PC-9 (cell line): ENCODE measurements around the gene RYR3. TPM values are rescaled to one million over a fixed set of nuclear protein-coding genes. Genes with fewer than 3 reads are reported as not detected.

Experiments used
- BruUV-seq: library from RNA; stranded (reverse); fragments of 400-500 nt; replicated peaks from 2 replicates; lab custom pipeline; 2021; lab: Mats Ljungman, UMichigan
- CTCF ChIA-PET: fragments of 300-600 bp; sonication (Branson Sonifier 250); formaldehyde crosslinking; loops from one replicate; lab custom pipeline; 2022; ENCODE audit warnings: antibody characterized with exemption; lab: Charles Lee
- POLR2A ChIA-PET: fragments of 300-600 bp; sonication (Branson Sonifier 250); formaldehyde crosslinking; loops from one replicate; lab custom pipeline; 2022; ENCODE audit warnings: antibody characterized with exemption; ENCODE audit not compliant: unreplicated experiment; lab: Charles Lee
- DNase-seq, 2 experiments: peaks; one replicate each; pipeline versions ENCODE4 v3.0.0 to v3.0.0-alpha.2; 2015 to 2022; ENCODE audit warnings: mixed read lengths in 1 of 2
- H2AFZ ChIP-seq: fragments of 200-600 bp; sonication (generic); 2 replicates; pipeline ENCODE4 v1.8.1; 2017; ENCODE audit warnings: antibody characterized with exemption
- H3F3A ChIP-seq: fragments of 200-600 bp; sonication (generic); 2 replicates; pipeline ENCODE4 v1.8.1; 2017; ENCODE audit warnings: antibody characterized with exemption, mild to moderate bottlenecking, low read depth; ENCODE audit not compliant: insufficient read depth
- H3K27ac ChIP-seq: fragments of 200-600 bp; sonication (generic); 2 replicates; pipeline ENCODE4 v1.6.1; 2016; ENCODE audit warnings: mixed run types
- H3K27me3 ChIP-seq: fragments of 200-600 bp; sonication (generic); 2 replicates; pipeline ENCODE4 v1.6.1; 2016; ENCODE audit warnings: low read depth, mixed run types; ENCODE audit not compliant: insufficient read depth
- H3K36me3 ChIP-seq: fragments of 200-600 bp; sonication (generic); 2 replicates; pipeline ENCODE4 v1.6.1; 2016; ENCODE audit warnings: low read depth, mixed run types
- H3K4me1 ChIP-seq: fragments of 200-600 bp; sonication (generic); replicated peaks from 2 replicates; pipeline ENCODE4 v1.6.1; 2016; ENCODE audit warnings: mixed run types; ENCODE audit not compliant: insufficient read depth
- H3K4me2 ChIP-seq: fragments of 200-600 bp; sonication (generic); 2 replicates; pipeline ENCODE4 v1.6.1; 2017; ENCODE audit warnings: mixed run types
- H3K4me3 ChIP-seq: fragments of 200-600 bp; sonication (generic); 2 replicates; pipeline ENCODE4 v1.6.1; 2016; ENCODE audit warnings: mixed run types
- H3K79me2 ChIP-seq: fragments of 200-600 bp; sonication (generic); 2 replicates; pipeline ENCODE4 v1.6.1; 2017; ENCODE audit warnings: low read depth, mixed run types
- H3K9me2 ChIP-seq: fragments of 200-600 bp; sonication (generic); 2 replicates; pipeline ENCODE4 v1.8.1; 2017; ENCODE audit warnings: mild to moderate bottlenecking; ENCODE audit not compliant: insufficient read depth
- H3K9me3 ChIP-seq: fragments of 200-600 bp; sonication (generic); 2 replicates; pipeline ENCODE4 v1.8.1; 2016; ENCODE audit warnings: low read depth; ENCODE audit not compliant: insufficient read depth
- H4K20me1 ChIP-seq: fragments of 200-600 bp; sonication (generic); 2 replicates; pipeline ENCODE4 v1.8.1; 2017; ENCODE audit not compliant: insufficient read depth
- CTCF ChIP-seq: fragments of 200-600 bp; sonication (generic); conservative IDR thresholded peaks from 2 replicates; pipeline ENCODE4 v1.6.1; 2017; ENCODE audit warnings: mixed run types, antibody characterized with exemption, mild to moderate bottlenecking, moderate library complexity
- EZH2 ChIP-seq: fragments of 200-600 bp; sonication (generic); IDR thresholded peaks from 2 replicates; pipeline ENCODE4 v1.8.0; 2017; ENCODE audit warnings: antibody characterized with exemption, low read depth
- intact Hi-C: fragments of 100-400 bp; cut with micrococcal nuclease; formaldehyde crosslinking; loops from one replicate; pipeline ENCODE4 v1.10.0; 2022; ENCODE audit not compliant: unreplicated experiment
- total RNA-seq: library from RNA; stranded (reverse); gene quantifications from 2 replicates; pipeline ENCODE4 v1.2.3, GENCODE V29; 2021

The RYR3 gene
- total RNA-seq, 1 experiment from 2014 or later, result 0.15 TPM

- Histone ChIP-seq H3K4me3 (no peak overlapping the region), H3F3A (no peaks in the 10 kb centered on the region), H3K79me2 (no peaks in the 10 kb centered on the region), H3K4me1 (no peaks in the 10 kb centered on the region), H3K9me3 (no peaks in the 10 kb centered on the region), H3K9me2 (no peaks in the 10 kb centered on the region), H3K4me2 (no peak overlapping the region), H2AFZ (no peak overlapping the region), H3K27me3 (no peaks in the 10 kb centered on the region), H4K20me1 (no peaks in the 10 kb centered on the region), H3K36me3 (no peaks in the 10 kb centered on the region), H3K27ac (no peak overlapping the region)
- intact Hi-C loops, result no loop called here
- ChIA-PET POLR2A (no interaction called here), CTCF (no interaction called here)
- no TSS peak for BruUV-seq
- TF ChIP-seq EZH2 (no peak), CTCF (no peak)
- DNase-seq, result no peak
These were observed 59.3 kb downstream of the RYR3 start for GRCh38 chr15:33369941-33370622.

- TF ChIP-seq CTCF (no peak), EZH2 (no peak)
- intact Hi-C loops, result no loop called here
- no peak overlapping the region for H3K4me3 ChIP-seq
- ChIA-PET CTCF (no interaction called here), POLR2A (no interaction called here)
- no peaks in the 10 kb centered on the region for H3K27me3 ChIP-seq
- H3K9me3 ChIP-seq, result no peaks in the 10 kb centered on the region
- no peaks in the 10 kb centered on the region for H3K79me2 ChIP-seq
- no peak for DNase-seq
- H3K27ac ChIP-seq, result no peak overlapping the region
- no peak overlapping the region for H2AFZ ChIP-seq
- no peak overlapping the region for H3K4me2 ChIP-seq
- H3F3A ChIP-seq, result no peaks in the 10 kb centered on the region
- no TSS peak for BruUV-seq
- no peaks in the 10 kb centered on the region for H3K4me1 ChIP-seq
- no peaks in the 10 kb centered on the region for H3K36me3 ChIP-seq
- no peaks in the 10 kb centered on the region for H4K20me1 ChIP-seq
- no peaks in the 10 kb centered on the region for H3K9me2 ChIP-seq
These were observed 59.9 kb downstream of the RYR3 start for GRCh38 chr15:33370623-33371020.

GRCh38 chr15:33371159-33371558 is 60.4 kb downstream of the RYR3 start:
- H3K27ac ChIP-seq, result no peak overlapping the region
- POLR2A ChIA-PET, result no interaction called here

More at GRCh38 chr15:33371159-33371558, 60.4 kb downstream of the RYR3 start:
- intact Hi-C loops, result no loop called here
- Histone ChIP-seq H3F3A (no peaks in the 10 kb centered on the region), H3K9me3 (no peaks in the 10 kb centered on the region), H3K4me2 (no peak overlapping the region), H2AFZ (no peak overlapping the region), H3K79me2 (no peaks in the 10 kb centered on the region), H3K4me3 (no peak overlapping the region), H3K4me1 (no peaks in the 10 kb centered on the region), H3K36me3 (no peaks in the 10 kb centered on the region), H3K27me3 (no peaks in the 10 kb centered on the region), H4K20me1 (no peaks in the 10 kb centered on the region), H3K9me2 (no peaks in the 10 kb centered on the region)
- TF ChIP-seq EZH2 (no peak), CTCF (no peak)
- BruUV-seq, result no TSS peak
- no peak for DNase-seq
- CTCF ChIA-PET, result no interaction called here
